ENCODE measurements around the gene AADACL2. TPM values are rescaled to one million over a fixed set of nuclear protein-coding genes. Genes with fewer than 3 reads are reported as not detected.

The AADACL2 gene
- total RNA-seq (under 1 TPM in 1 of 9 donors, not detected in 8; 0.19 TPM), polyA plus RNA-seq (under 1 TPM in 1 of 3 donors, not detected in 2; 0.07 TPM)
- long read RNA-seq, donor 1: 0 reads
- long read RNA-seq, donor 2: 0 reads
- long read RNA-seq, donor 3: 0 reads
- long read RNA-seq, donor 4: 0 reads
- long read RNA-seq, donor 5: 0 reads
- long read RNA-seq, donor 6: 0 reads
- long read RNA-seq, donor 7: 0 reads
- long read RNA-seq, donor 8: 0 reads
- long read RNA-seq, donor 9: 0 reads
- long read RNA-seq, donor 10: 0 reads

- Histone ChIP-seq H3K4me3 (no peak within 1 kb of the TSS), H3K27me3 (no peaks in the 10 kb centered on the region), H3K9me3 (replicated peaks in 1 of 3) (peaks cover 0 to 4% (median 0%) of the 10 kb centered on the region in 3 donors), H3K27ac (no peak within 1 kb of the TSS), H3K4me1 (replicated peaks in 1 of 2) (no peaks in the 10 kb centered on the region), H3K36me3 (replicated peaks in 1 of 2) (no peaks in the 10 kb centered on the region)
- DNase-seq: no peak
- 94 to 100% (median 98%) methylated on average over 1 of the region's 1 CpG for WGBS, 4 donors
- no peak for TF ChIP-seq CTCF (IDR thresholded peaks at IDR 0.05)
- TF ChIP-seq POLR2A (IDR thresholded peaks at IDR 0.05): no peak
- intact Hi-C loops (cut with DNase I): no loop called here
Observed at GRCh38 chr3:151733613-151734012, at the start of gene AADACL2. Gene AADACL2, plus strand, starts transcription at chr3:151733927. Its CDS starts 109 bp downstream, at chr3:151734036.

GRCh38 chr3:151684094-151684493, 49.6 kb upstream of the AADACL2 start:
- DNase-seq: no peak
- H3K9me3 ChIP-seq (replicated peaks in 1 of 3): no peaks in the 10 kb centered on the region
- H3K36me3 ChIP-seq (replicated peaks in 1 of 2): no peaks in the 10 kb centered on the region
- no peak overlapping the region for H3K27ac ChIP-seq
- H3K4me1 ChIP-seq (replicated peaks in 1 of 2): no peaks in the 10 kb centered on the region
- H3K4me3 ChIP-seq: no peak overlapping the region
- H3K27me3 ChIP-seq: no peaks in the 10 kb centered on the region
- TF ChIP-seq CTCF (IDR thresholded peaks at IDR 0.05): no peak
- TF ChIP-seq POLR2A (IDR thresholded peaks at IDR 0.05): no peak
- intact Hi-C loops (cut with DNase I): no loop called here

- Histone ChIP-seq H3K27ac (no peak overlapping the region), H3K4me3 (no peak overlapping the region), H3K9me3 (replicated peaks in 1 of 3) (no peaks in the 10 kb centered on the region), H3K36me3 (replicated peaks in 1 of 2) (no peaks in the 10 kb centered on the region), H3K27me3 (no peaks in the 10 kb centered on the region), H3K4me1 (replicated peaks in 1 of 2) (no peaks in the 10 kb centered on the region)
- intact Hi-C loops (cut with DNase I): no loop called here
- DNase-seq: no peak
- WGBS, 4 donors: 86 to 96% (median 91%) methylated on average over 3 of the region's 3 CpGs
- TF ChIP-seq POLR2A (IDR thresholded peaks at IDR 0.05) (no peak), CTCF (IDR thresholded peaks at IDR 0.05) (no peak)
Observed at GRCh38 chr3:151686257-151686656, 47.5 kb upstream of the AADACL2 start.

- H3K36me3 ChIP-seq (replicated peaks in 1 of 2): no peaks in the 10 kb centered on the region
- H3K4me1 ChIP-seq (replicated peaks in 1 of 2): no peaks in the 10 kb centered on the region
- DNase-seq: no peak
- no peak overlapping the region for H3K27ac ChIP-seq
- WGBS, 4 donors: 26 to 37% (median 31%) methylated on average over 5 of the region's 5 CpGs
- H3K27me3 ChIP-seq: no peaks in the 10 kb centered on the region
- TF ChIP-seq CTCF (IDR thresholded peaks at IDR 0.05) (no peak), POLR2A (IDR thresholded peaks at IDR 0.05) (no peak)
- H3K4me3 ChIP-seq: no peak overlapping the region
- intact Hi-C loops (cut with DNase I): no loop called here
- H3K9me3 ChIP-seq (replicated peaks in 1 of 3): no peaks in the 10 kb centered on the region
Observed at GRCh38 chr3:151687076-151687475, 46.7 kb upstream of the AADACL2 start.

Measured in adrenal gland (tissue), 19 donors.